Thyroid gland (tissue), 4 donors: Measurements from ENCODE around the gene IGFBP7. TPM values are rescaled to one million over a fixed set of nuclear protein-coding genes. Genes with fewer than 3 reads are reported as not detected.

ENCODE experiments used
- DNase-seq, 2 donors: peaks; one replicate each; pipeline ENCODE4 v3.0.0-alpha.2; 2019
- H3K27ac ChIP-seq, 3 donors: fragments of 200-600 bp; sonication (generic); 1 replicate in 2 of 3; 2 replicates in 1 of 3; pipeline ENCODE4 v1.5.1; 2016 to 2019; ENCODE audit warnings: mild to moderate bottlenecking in 1 of 3, moderate library complexity in 1 of 3
- H3K27me3 ChIP-seq: fragments of 200-600 bp; sonication (generic); one replicate; pipeline ENCODE4 v1.5.1; 2019
- H3K36me3 ChIP-seq, 2 donors: fragments of 200-600 bp; sonication (generic); one replicate each; pipeline ENCODE4 v1.5.1; 2016 to 2019
- H3K4me1 ChIP-seq, 2 donors: fragments of 200-600 bp; sonication (generic); one replicate each; pipeline ENCODE4 v1.5.1; 2017 to 2019
- H3K4me3 ChIP-seq, 3 donors: fragments of 200-600 bp; sonication (generic); replicated peaks in 1 of 3; 1 replicate in 2 of 3; 2 replicates in 1 of 3; pipeline ENCODE4 v1.5.1; 2016; ENCODE audit warnings: mild to moderate bottlenecking in 1 of 3
- H3K9me3 ChIP-seq: fragments of 200-600 bp; sonication (generic); one replicate; pipeline ENCODE4 v1.5.1; 2017
- POLR2A ChIP-seq, 2 donors: fragments of 450-650 bp; IDR thresholded peaks; one replicate each; pipeline ENCODE4 v1.6.1; 2017; ENCODE audit warnings: antibody characterized with exemption in 2 of 2, mild to moderate bottlenecking in 2 of 2, moderate library complexity in 1 of 2
- WGBS, 2 donors: methylation state at CpG; one replicate each; pipeline ENCODE4 v1.1.5; 2017; 5-methylcytosine and 5-hydroxymethylcytosine counted together
- intact Hi-C: fragments of 100-400 bp; cut with DNase I; formaldehyde crosslinking; loops from one replicate; pipeline ENCODE4 v1.15.1; 2023
- total RNA-seq, 4 donors: library from RNA; depleted of rRNA; stranded (reverse); fragments of >200 nt; gene quantifications; one replicate each; pipeline ENCODE4 v1.2.3, GENCODE V29; 2016
- TF ChIP-seq, protein P1 (sequence below), 6 experiments: fragments of 200-600 bp in 3 of 6; fragments of 450-650 bp in 3 of 6; sonication (generic) in 3 of 6; IDR thresholded peaks; one replicate each; pipeline ENCODE4 v1.5.1; 2016 to 2019; ENCODE audit warnings: antibody characterized with exemption in 6 of 6, mild to moderate bottlenecking in 2 of 6, inconsistent platforms in 1 of 6, moderate library complexity in 1 of 6

IGFBP7 gene
- total RNA-seq, 4 donors from 2014 or later: 660 to 2,581 (median 1,387) TPM

- intact Hi-C loops: no loop called here
- DNase-seq: no peak
- Histone ChIP-seq H3K4me1 (no peaks in the 10 kb centered on the region), H3K36me3 (peaks cover 55 to 76% of the 10 kb centered on the region in 2 donors), H3K27me3 (no peaks in the 10 kb centered on the region), H3K27ac (no peak overlapping the region), H3K9me3 (no peaks in the 10 kb centered on the region), H3K4me3 (no peak overlapping the region)
- WGBS, 2 donors: 85 to 90% methylated on average over 4 of the region's 4 CpGs
- no peak for TF ChIP-seq POLR2A (IDR thresholded peaks at IDR 0.05)
- TF ChIP-seq, protein P1, sequence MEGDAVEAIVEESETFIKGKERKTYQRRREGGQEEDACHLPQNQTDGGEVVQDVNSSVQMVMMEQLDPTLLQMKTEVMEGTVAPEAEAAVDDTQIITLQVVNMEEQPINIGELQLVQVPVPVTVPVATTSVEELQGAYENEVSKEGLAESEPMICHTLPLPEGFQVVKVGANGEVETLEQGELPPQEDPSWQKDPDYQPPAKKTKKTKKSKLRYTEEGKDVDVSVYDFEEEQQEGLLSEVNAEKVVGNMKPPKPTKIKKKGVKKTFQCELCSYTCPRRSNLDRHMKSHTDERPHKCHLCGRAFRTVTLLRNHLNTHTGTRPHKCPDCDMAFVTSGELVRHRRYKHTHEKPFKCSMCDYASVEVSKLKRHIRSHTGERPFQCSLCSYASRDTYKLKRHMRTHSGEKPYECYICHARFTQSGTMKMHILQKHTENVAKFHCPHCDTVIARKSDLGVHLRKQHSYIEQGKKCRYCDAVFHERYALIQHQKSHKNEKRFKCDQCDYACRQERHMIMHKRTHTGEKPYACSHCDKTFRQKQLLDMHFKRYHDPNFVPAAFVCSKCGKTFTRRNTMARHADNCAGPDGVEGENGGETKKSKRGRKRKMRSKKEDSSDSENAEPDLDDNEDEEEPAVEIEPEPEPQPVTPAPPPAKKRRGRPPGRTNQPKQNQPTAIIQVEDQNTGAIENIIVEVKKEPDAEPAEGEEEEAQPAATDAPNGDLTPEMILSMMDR (IDR thresholded peaks at IDR 0.05): no peak
Measured at GRCh38 chr4:57023104-57023503, 87.1 kb downstream of the IGFBP7 start.

DNA sequence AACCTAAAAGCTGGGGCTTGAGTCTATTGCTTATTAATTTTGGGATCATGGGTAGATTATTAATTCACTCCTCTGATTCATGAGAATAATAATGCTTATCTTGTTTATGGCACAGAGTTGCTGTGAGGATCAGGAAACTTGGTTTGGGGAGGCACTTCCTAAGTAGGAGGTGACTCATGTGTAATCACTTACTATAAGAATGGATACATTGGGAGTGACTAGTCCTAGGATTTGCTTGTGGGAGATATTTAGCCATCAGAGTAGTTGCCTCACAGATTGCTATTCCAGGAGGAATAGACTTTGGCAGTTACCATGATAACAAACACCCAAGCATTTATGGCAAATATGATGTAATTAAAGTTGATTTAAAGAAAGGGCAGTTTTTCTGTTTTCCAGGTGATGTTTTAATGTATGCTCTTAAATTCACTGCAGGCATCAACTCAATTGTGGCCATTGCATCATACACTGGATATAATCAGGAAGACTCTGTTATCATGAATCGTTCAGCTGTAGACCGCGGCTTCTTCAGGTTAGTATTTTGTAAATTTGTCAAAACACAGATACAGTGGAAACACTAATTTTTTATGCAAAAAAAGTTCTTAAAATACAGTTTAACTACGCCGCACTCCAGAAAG is 89.6 kb downstream of the IGFBP7 start:
- no peak overlapping the region for H3K27ac ChIP-seq
- no peaks in the 10 kb centered on the region for H3K9me3 ChIP-seq
- intact Hi-C loops: no loop called here
- no peaks in the 10 kb centered on the region for H3K4me1 ChIP-seq
- TF ChIP-seq POLR2A (IDR thresholded peaks at IDR 0.05): no peak
- TF ChIP-seq, protein P1 (IDR thresholded peaks at IDR 0.05): no peak
- 92 to 95% methylated on average over 5 of the region's 5 CpGs for WGBS, 2 donors
- DNase-seq: no peak
- H3K36me3 ChIP-seq: peaks cover 48 to 68% of the 10 kb centered on the region in 2 donors
- H3K27me3 ChIP-seq: no peaks in the 10 kb centered on the region
- H3K4me3 ChIP-seq: no peak overlapping the region

DNA sequence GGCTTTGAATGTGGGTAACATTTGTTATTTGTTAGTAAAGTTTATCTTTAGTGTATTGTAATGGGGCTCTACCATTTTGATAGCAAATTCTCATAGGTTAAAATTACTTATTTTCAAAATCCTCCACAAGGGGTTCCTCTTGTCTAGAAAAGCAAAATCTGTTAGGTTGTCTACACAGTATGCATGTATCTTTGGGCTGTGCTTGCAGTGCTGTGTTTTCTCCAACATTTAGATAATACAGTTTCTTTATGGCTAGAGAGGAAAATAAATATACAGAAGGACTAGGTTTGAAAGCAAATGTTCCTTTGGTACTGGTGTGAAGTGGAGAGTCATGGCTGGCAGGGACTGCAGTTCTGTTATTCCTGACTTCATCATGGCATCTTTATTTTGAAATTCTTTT is 91.2 kb downstream of the IGFBP7 start:
- DNase-seq: no peak
- no peaks in the 10 kb centered on the region for H3K9me3 ChIP-seq
- no peaks in the 10 kb centered on the region for H3K27me3 ChIP-seq
- TF ChIP-seq, protein P1 (IDR thresholded peaks at IDR 0.05): no peak
- no peak for TF ChIP-seq POLR2A (IDR thresholded peaks at IDR 0.05)
- H3K4me1 ChIP-seq: no peaks in the 10 kb centered on the region
- H3K4me3 ChIP-seq: no peak overlapping the region
- H3K27ac ChIP-seq: no peak overlapping the region
- peaks cover 45 to 59% of the 10 kb centered on the region in 2 donors for H3K36me3 ChIP-seq
- intact Hi-C loops: no loop called here

DNA sequence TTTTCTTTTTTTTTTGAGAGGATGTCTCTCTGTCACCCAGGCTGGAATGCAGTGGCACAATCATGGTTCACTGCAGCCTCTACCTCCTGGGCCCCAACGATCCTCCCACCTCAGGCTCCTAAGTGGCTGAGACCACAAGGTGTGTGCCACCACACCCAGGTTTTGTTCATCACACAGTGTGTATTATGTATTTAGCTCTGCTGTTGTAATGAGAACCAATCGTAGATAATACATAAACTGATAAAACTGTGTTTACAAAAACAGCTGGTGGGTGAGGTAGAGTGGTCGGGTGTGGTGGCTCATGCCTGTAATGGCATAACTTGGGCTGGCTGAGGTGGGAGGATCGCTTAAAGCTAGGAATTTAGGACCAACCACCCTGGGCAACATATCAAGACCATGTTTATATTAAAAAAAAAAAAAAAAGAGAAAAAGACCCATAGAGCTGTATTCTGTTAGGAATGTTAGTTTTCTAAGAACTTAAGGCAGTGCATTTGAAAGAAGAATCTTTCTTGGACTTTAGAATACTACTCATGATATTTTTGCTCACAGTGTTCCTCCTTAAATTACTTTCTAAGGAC is 96.6 kb downstream of the IGFBP7 start:
- H3K36me3 ChIP-seq: peaks cover 53 to 57% of the 10 kb centered on the region in 2 donors
- intact Hi-C loops: no loop called here
- DNase-seq: no peak

GRCh38 chr4:56999751-57000150 is 110.4 kb downstream of the IGFBP7 start:
- peaks cover 23 to 37% of the 10 kb centered on the region in 2 donors for H3K36me3 ChIP-seq
- 98 to 100% methylated on average over 1 of the region's 1 CpG for WGBS, 2 donors
- no peaks in the 10 kb centered on the region for H3K4me1 ChIP-seq
- H3K9me3 ChIP-seq: no peaks in the 10 kb centered on the region
- DNase-seq: no peak
- TF ChIP-seq, protein P1 (IDR thresholded peaks at IDR 0.05): no peak
- no peak overlapping the region for H3K4me3 ChIP-seq
- no peaks in the 10 kb centered on the region for H3K27me3 ChIP-seq
- H3K27ac ChIP-seq: no peak overlapping the region
- intact Hi-C loops: no loop called here

More for the DNA sequence above, 96.6 kb downstream of the IGFBP7 start:
- 89 to 97% methylated on average over 4 of the region's 4 CpGs for WGBS, 2 donors
- Histone ChIP-seq H3K27ac (no peak overlapping the region), H3K4me1 (peaks cover 0 to under 1% of the 10 kb centered on the region in 2 donors), H3K27me3 (no peaks in the 10 kb centered on the region), H3K4me3 (no peak overlapping the region), H3K9me3 (no peaks in the 10 kb centered on the region)
- TF ChIP-seq, protein P1 (IDR thresholded peaks at IDR 0.05): no peak
- no peak for TF ChIP-seq POLR2A (IDR thresholded peaks at IDR 0.05)
